NOMO-1 treated with dmso at 0.1 percent for 144 hours (cell line): ENCODE data around the gene FBXL17.
A peak's percentile ranks its signal among the peaks of the same experiment; 100 is the strongest.

Source experiments
- DNase-seq: peaks from one replicate; lab custom pipeline; 2025; ENCODE audit not compliant: unreplicated experiment; lab: John Stamatoyannopoulos, UW

The FBXL17 gene

GRCh38 chr5:108016101-108016500, 365.8 kb downstream of the FBXL17 start:
- DNase-seq: no peak

GRCh38 chr5:108006791-108007190, 375.1 kb downstream of the FBXL17 start:
- DNase-seq: no peak

- no peak for DNase-seq
These were observed 378.7 kb downstream of the FBXL17 start for GRCh38 chr5:108003178-108003577.

GRCh38 chr5:108001222-108001621, 380.7 kb downstream of the FBXL17 start:
- no peak for DNase-seq

- DNase-seq: no peak
These were observed 384.4 kb downstream of the FBXL17 start for GRCh38 chr5:107997338-107997980.

- no peak for DNase-seq
These were observed 388.6 kb downstream of the FBXL17 start for GRCh38 chr5:107993341-107993740.

GRCh38 chr5:107990881-107991810, 390.8 kb downstream of the FBXL17 start:
- DNase-seq: no peak

GRCh38 chr5:107985144-107985543, 396.8 kb downstream of the FBXL17 start:
- DNase-seq: no peak

GRCh38 chr5:107982703-107983425, 399.0 kb downstream of the FBXL17 start:
- DNase-seq: no peak

- DNase-seq: no peak
These were observed 400.8 kb downstream of the FBXL17 start for GRCh38 chr5:107980923-107981692.

- DNase-seq: no peak
These were observed 402.0 kb downstream of the FBXL17 start for GRCh38 chr5:107979900-107980299.

- DNase-seq: no peak
These were observed 402.6 kb downstream of the FBXL17 start for GRCh38 chr5:107979291-107979690.

- no peak for DNase-seq
These were observed 404.3 kb downstream of the FBXL17 start for GRCh38 chr5:107977550-107978071.

- DNase-seq: no peak
These were observed 406.3 kb downstream of the FBXL17 start for GRCh38 chr5:107975568-107975967.

GRCh38 chr5:107971846-107972245, 410.1 kb downstream of the FBXL17 start:
- no peak for DNase-seq

GRCh38 chr5:107969847-107970246, 412.1 kb downstream of the FBXL17 start:
- no peak for DNase-seq

- DNase-seq: no peak
These were observed 412.9 kb downstream of the FBXL17 start for GRCh38 chr5:107968998-107969397.

GRCh38 chr5:107968406-107968843, 413.5 kb downstream of the FBXL17 start:
- DNase-seq: no peak

GRCh38 chr5:107966201-107966600, 415.7 kb downstream of the FBXL17 start:
- no peak for DNase-seq

- peak; percentile 29 for DNase-seq
These were observed 417.2 kb downstream of the FBXL17 start for GRCh38 chr5:107964722-107965121.
